Activated CD4-positive, CD25-positive, alpha-beta regulatory T cell (primary cell): ENCODE results near the gene ASB4.
"Not testable (repeated sequence)": the region's sequence is repeated elsewhere in the genome, so short reads cannot be mapped to it uniquely, and the experiment has no call there.

Experiments used
- DNase-seq, 4 experiments: peaks; one replicate each; lab custom pipeline; 2025; lab: John Stamatoyannopoulos, UW

Gene ASB4

DNA sequence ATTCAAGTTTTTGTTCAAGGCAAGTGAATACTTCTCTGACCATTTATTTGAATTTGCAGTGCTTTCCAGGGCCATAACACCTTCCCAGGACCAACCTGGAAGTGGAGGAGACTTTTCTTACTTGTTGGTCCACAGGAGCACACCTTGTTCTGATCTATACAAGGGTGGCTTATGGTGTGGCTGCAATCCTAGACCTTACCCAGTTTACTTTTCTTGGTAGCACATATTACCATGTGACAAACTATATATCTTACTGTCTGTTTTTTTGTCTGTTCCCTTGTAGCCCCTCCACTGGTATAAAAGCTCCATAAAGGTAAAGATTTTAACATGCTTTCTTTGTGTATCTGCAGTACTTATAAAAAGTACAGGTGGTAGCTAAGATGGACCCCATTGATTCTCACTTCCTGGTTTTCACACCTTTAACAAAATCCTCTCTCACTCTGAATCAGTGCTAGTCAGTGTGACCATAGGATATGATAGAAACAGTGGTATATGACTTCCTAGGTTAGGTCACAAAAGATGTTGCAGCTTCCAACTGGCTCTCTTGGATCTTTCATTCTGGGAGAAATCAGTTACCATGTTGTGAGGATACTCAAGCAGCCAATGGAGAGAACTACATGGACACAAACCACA is 5.6 kb upstream of the ASB4 start:
- no peak for DNase-seq

DNA sequence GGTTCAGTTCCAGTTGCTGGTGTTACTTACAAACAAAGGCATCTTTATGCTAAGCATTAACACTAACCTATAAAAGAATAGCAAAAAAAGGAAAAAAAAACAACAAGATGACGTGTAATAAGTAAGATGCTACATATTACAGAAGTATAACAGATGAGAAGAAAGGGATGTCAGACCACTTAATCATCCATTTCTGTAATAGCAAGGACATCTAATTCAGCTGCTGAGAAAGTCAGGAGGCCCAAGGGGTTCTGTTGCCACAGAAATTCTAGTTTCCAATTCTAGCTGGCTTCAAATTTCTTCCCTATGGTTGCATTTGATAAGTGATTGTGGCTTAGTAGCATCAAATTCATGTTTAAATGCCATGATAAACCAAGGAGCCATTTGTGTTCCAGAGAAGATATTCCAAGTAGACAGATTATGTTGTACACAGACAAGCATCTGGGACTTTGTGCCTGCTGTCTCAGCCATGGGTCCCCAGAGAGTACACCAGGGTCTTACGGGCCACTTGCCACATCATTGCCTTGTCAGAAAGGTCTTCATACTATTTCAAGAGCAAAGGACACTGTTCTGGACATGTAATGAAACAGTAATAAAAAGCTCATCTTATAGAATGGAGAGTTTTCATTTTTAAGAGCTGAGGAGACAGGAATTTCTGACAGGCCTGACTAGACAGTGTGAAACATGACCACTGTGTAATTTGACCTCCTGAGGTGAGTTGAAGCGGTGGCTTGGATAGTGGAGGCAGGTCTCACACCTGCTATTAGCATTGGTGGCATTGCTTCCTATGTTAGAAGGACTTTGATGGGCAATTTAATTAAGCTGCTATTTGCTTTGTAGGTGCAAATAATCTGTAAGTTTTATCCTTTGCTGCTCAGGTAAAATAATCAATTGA is 4.2 kb upstream of the ASB4 start:
- DNase-seq, result no peak

DNA sequence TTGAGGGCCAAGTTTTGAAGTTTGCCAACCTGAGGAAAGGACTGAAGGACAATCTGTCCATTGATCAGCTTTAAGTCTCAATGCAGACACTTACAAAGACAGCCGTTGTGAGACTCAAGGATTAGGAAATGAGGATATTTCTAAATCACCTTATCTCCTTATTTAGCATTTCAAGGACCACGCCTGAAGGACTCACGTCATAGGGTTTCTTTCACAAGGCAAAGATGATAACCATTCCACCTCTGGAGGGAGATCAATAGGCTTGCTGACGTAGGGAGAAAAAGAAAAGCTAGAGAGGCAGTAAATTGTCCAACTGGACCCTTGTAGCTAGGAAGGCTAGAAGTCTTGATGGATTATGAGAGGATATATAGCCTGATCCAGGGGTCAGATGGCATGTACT is 3.3 kb upstream of the ASB4 start:
- no peak for DNase-seq

DNA sequence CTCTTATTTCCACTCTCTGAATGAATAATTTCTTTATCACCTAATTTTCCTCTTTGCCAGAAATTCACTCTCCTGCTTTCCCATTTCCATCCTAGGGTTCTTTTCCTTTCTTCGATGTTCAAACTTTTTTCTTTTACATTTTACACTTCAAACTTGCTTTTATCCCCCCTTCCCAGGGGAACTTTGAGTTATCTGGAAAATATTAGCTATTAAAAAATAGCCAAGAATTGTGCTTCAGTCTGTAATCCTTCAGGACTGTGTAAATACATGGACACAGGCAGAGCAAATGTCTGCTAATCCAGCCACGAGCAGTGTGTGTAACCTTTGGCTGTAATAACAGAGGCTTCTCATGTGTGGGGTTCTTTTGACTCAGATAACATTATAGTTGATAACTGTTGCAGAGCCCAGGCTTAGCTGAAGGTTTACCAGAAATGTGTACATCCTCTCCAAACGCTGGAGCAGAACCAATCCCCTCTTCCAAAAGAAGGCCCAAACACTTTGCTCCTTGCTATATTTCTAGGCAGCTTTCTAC is 4.6 kb downstream of the ASB4 start:
- no peak for DNase-seq

DNA sequence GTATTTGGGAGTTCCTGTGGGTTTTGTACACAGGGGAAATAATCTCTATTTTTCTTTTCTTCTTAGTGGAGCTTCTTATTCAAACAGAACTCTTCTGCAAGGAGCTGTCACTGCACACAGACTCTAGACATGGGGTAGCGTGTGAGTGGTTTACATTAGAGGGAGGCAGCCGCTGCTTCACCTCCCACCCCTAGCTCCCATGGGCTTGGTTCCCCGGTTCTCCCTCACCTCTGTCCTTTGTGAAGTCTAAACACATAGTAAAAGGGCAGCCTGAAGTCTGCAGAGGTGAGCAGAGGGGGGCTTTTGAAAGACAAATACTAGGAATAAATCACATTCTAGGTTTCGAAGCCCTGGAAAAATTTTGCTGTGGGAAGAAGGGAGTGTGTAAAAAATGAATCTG is 5.5 kb downstream of the ASB4 start:
- DNase-seq, result no peak

DNA sequence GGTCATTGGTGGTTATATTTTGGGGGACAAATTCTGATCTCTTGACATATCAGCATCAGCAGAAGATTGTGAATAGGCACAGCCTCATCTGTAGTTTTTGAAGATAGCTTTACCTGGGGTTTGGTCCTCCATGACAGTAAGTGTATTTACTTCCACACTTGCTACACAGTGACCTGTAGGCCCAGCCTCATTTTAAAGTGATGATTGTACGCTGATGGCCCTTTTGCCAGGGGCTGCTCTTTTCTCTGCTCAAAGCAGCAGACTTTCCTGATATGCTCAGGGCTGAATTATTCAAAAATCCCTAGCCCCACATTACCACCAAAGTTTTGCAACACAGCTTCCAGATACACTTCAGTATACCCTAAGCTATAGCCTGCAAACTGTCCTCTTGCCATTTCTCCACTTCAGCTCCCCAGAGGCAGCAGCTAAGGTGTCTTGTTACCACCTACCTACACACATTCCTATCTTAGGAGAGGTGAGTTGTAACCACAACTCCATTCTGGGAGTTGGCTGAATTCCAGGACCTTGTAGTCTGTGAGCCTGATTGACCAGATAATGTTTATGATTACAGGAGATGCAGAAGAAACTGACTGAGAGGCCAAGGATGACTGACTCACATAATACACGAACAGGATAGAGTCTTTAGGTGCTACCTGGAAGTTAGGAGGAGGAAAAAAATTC is 6.0 kb downstream of the ASB4 start:
- DNase-seq, result no peak

DNA sequence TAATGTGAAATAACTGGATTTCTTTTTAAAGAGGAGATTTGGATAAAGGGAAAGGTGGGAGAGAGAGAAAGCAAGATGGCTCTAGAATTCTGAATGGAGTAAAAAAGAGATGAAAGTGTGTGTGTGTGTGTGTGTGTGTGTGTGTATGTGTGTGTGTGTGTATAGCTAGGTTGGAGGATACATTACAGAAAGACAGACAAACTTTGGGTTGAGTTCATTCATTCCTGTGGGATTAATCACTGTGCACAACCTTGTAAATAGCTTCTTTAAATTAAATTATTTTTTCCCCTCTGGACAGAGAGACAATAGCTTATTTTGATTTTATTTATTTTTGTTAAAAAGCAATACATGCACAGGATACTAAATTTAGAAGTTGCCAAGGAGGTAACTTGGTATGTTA is 7.5 kb downstream of the ASB4 start:
- no peak for DNase-seq

DNA sequence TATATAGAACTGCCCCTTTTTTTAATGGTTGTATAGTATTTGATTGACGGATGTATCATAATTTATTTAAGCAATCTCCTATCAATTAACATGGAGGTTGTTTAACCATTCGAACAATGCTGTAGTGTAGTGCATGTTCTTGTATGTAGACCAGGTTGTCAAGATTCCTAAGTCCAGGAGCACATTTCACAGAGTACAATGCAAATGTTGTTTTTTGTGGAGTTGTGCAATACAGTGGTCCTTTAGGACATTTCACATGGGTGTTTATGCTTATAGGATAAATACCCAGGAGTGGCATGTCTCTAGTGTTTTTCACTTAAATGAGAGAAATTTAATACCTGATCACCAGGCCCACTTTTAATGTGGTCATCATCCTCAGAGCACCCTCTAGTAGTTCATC is 8.1 kb downstream of the ASB4 start:
- no peak for DNase-seq

DNA sequence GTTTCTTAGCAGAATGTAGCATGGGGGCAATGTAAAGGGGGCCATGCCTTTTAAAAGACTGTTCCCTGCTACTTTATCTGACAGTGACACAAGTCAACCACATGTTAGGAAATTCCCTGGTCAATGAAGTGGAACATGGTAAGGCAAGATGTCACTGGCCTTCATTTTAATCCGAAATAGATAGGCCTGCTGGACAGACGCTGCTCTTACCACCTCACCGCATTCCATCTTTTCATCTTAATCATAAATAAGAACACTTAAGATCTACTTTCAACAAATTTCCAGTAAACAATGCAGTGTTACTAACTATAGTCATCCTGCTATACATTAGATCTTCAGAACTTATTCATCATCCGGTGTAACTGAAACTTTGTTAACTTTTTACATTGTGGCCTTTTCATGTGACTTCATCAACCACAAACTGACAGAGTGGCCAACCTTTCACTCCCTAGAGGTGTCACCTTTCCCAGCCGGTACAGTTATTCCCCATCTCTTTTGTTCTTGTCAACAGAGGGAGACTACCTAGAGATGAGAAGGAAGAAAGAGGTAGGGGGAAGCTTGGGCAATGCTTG is 15.6 kb downstream of the ASB4 start:
- no peak for DNase-seq

DNA sequence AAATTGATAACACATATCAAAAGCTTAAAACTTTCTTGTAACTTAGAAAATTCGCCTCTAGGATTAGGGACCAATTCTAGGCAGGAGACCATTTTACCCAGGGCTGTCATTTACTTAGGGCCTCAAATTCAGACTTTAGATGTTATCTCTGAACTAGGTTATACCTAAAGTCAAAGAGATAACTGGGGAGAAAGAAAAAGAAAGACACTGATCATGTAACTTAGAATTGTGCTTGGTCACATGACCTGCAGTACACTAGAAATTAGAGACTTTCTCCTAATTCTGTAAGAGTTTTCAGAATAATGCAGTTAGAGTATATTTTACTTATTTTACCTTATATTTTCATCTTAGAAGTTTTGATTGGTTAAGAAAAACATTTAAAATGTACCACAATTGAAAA is 16.7 kb downstream of the ASB4 start:
- no peak for DNase-seq

DNA sequence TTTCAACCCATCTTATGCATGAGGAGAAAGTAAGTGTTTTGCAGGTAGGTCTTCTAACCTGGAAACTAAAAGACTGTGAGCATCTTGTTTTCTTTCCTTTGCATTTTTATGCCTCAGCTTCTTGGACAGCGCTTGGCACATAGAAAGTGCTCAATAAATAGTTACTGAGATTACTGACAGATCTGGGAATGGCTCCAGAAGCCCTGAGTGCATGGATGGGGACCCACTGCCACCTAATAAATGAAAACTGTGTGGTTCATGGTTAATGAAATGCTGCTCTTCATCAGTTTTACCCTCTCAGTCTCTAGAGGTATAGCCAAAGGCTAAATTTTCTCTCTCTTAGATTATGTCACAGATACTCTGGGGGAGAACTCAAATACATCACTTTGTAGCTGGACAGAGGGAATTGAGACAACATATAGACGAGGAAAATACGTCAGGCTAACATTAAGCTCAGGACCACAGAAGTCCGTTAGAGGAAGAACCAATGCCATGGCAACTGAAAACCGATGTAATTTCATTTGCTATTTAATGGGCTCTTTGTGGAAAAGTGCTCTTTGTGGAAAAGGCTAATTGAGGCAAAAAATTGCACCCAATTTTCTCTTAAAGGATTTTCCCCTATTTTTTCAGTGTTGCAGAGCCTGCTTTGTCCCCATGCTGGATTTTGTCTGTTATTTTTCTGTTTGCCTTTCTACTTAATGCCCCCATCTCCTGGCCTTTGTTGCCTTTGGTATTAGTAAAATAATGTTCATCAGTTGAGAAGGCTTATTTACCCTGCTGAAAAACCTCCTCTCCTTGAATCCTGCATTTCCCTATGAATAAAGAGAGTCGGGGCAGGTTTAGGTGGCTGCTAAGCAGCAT is 17.8 kb downstream of the ASB4 start:
- DNase-seq, result no peak

DNA sequence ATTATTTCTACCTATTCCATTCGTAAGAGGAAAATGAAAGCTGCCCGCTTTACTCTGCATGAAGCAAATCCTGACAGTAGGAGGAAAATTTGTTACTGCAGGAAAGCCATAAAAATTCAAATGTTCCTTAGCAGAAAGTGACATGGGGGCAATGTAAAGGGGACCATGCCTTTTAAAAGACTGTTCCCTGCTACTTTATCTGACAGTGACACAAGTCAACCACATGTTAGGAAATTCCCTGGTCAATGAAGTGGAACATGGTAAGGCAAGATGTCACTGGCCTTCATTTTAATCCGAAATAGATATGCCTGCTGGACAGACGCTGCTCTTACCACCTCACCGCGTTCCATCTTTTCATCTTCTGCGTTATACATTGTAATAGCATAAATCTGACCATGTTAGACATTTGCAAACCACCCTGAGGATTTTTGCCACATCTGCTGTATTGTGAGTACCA is 18.4 kb downstream of the ASB4 start:
- not testable (repeated sequence) for DNase-seq

DNA sequence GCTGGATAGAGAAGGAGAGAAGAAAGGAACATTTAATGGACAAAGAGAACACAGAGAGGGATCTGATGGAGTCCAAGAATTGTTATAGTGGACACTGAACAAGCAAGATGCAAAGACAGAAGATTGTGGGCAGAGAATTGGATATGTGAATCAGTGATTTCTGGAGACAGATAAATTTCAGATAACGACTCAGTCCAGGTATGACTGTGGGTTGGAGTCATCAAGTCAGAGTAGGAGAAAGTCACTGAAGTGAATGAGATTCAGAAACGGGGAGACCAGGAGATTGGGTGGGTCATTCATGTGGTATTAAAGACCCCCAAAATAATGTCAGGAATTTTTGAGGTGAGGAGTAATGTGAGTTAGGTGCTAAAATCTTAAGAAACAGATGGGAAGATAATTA is 23.0 kb downstream of the ASB4 start:
- no peak for DNase-seq

DNA sequence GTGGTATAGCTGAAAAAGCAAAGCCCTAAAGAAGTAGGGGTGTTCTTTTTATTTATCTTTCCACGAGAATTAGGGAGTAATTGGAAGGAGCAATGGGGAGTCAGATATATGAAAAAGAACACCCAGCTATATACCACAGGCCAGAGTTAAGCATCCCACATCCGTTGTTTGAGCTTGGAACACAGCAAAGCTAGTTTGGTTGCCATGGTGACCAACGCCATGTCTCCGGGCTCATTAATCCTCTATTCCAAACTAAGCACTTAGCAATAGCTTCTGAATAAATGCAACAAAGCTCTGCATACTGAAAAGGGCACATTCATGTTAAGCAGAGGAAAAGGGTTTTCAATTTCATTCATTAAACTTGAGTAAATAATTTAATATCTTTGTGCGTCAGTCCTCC is 23.5 kb downstream of the ASB4 start:
- DNase-seq, result no peak

DNA sequence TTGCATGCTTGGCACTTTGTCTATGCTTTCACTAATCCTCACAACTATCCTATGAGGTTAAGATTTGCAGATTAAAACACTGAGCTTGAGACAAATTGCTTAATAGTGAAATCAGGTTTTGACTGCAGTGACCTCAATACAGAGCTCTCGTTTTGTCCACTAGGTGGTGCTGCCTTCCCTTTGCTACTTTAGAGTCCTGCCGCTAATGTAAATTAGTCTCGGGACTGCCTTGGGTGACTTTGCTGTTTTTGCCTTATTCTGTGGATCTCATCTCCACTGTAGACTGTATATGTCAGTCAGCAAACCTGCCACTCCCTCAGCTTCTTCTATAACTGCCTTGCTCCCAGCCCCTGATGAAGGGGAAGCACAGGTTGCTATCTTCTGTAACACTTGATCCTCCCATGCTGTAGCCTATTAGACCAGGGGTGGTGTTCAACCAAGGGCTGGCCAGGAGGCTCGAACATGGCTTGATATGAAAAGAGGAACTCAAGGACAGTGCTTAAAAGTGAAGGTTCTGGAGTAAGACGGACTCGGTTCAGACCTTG is 26.0 kb downstream of the ASB4 start:
- DNase-seq, result peak in 1 of 4 experiments; percentile 0

DNA sequence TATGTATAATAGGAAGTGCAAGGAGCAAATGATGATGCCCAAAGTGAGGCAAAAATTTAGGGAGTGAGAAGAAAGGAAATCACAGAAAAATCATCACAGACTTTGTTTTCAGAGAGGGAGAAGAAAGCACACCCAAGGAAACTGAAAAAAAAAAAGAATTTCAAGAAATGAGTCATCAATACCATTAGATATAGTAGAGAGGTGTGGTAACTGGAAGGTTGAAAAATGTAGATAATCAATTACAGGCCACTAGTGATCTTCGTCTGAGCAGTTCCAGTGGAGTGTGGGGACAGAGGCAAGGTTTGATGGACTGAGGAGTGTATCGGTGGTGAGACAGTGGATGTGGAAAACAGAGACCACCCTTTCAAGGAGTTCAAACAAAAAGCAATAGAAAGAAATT is 31.7 kb downstream of the ASB4 start:
- DNase-seq, result no peak

DNA sequence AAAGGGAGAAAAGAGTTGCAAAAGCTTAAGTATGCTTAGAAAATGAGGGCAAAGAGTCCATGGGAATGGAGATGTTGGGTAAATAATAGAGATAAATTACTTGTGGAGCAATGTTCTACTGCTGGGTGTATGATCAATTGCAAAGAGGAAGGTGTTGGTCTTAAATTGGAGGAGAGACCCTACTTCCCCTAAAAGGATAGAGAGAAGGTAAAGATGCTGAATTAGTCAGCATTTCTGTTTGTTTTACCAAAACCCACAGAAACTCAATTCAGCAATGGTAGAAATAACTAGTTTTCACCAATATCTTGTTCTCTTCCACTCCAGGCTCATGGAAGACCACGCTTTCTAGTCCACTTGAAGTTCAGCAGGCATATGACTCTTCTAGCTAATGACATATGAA is 32.1 kb downstream of the ASB4 start:
- DNase-seq, result no peak

DNA sequence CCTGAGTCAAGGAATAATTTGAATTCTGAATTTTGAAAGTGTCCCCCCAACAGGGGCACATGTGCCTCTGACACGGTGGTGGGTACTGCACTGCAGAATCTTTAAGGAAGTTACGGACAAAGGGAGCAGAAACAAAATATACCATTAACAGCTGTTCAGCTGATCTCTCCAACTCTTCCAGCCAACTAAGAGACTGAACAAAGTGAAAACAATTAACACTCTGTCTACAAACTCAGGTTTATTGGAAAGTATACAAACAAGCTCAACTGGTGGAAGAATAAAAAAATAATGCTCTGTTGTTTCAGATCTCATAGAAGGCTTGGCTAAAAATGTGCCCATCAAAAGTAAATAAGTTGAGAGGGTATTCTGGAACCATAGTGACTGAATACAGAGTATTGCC is 34.4 kb downstream of the ASB4 start:
- DNase-seq, result no peak

DNA sequence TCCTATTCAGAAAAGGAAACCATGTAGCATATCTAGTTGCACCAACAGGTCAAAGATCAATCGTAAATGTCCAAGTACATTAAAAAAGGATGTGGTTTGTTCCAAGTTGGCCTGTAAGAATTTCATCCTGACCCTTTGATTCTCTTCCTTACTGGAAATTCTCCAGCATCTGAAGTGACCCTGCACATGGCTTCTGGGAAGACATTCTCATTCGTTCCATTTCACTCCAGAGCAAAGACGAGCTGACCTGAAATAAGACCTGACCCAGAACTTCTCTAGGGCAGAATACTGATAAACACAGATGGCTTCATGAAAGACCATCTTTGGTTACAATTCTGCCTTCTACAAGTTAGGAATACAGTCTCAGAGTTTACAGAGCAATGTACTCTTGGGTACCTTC is 39.8 kb downstream of the ASB4 start:
- no peak for DNase-seq

DNA sequence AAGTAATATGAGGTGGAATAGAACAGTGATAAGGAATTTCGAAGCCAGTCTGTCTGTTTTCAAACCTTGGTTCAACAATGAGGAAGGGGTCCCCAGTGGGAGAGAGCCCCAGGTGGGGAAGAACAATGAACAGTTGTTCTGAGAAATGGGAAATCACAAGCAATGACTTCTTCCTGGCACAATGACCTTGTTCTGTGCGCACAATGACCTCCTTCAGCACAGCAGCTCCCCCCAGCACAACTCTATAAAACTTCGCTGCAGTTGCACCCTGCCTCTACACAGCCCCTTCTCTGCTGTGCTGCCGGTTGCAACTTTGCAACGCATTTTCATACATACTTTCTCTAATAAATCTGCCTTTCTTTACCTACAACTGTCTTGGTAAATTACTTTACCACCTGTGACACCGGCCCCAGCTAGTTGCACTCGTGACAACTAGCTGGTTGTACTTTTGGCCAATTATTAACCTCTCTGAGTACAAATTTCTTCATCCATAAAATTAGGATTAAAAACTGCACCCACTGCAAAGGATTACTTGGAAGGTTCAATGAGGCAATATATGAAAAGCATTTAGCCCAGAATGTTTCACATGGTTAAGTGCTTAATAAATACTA is 40.5 kb downstream of the ASB4 start:
- DNase-seq, result no peak
